ENCODE data around the gene CHN2.

- TF ChIP-seq, protein P1, sequence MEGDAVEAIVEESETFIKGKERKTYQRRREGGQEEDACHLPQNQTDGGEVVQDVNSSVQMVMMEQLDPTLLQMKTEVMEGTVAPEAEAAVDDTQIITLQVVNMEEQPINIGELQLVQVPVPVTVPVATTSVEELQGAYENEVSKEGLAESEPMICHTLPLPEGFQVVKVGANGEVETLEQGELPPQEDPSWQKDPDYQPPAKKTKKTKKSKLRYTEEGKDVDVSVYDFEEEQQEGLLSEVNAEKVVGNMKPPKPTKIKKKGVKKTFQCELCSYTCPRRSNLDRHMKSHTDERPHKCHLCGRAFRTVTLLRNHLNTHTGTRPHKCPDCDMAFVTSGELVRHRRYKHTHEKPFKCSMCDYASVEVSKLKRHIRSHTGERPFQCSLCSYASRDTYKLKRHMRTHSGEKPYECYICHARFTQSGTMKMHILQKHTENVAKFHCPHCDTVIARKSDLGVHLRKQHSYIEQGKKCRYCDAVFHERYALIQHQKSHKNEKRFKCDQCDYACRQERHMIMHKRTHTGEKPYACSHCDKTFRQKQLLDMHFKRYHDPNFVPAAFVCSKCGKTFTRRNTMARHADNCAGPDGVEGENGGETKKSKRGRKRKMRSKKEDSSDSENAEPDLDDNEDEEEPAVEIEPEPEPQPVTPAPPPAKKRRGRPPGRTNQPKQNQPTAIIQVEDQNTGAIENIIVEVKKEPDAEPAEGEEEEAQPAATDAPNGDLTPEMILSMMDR (IDR thresholded peaks at IDR 0.05), result no peak
- no peak for TF ChIP-seq POLR2A (IDR thresholded peaks at IDR 0.05)
- TF ChIP-seq POLR2AphosphoS5 (IDR thresholded peaks at IDR 0.05), result no peak
- TF ChIP-seq EP300 (IDR thresholded peaks at IDR 0.05; ENCODE audit: low read depth), result no peak
These were observed 10.0 kb upstream of the CHN2 start for GRCh38 chr7:29184599-29184998.

Data from transverse colon (tissue), 4 donors.